ENCODE results near the gene AIFM3.

GRCh38 chr22:20926243-20926642 is 40.8 kb upstream of the AIFM3 start:
- TF ChIP-seq EZH2 (IDR thresholded peaks at IDR 0.05; ENCODE audit: borderline replicate concordance, low read length) (no peak), CTCF (conservative IDR thresholded peaks at IDR 0.05 in 1 of 2, IDR thresholded peaks at IDR 0.05 in 1 of 2; ENCODE audit: extremely low read depth in 1 of 2, insufficient read depth in 1 of 2, low read depth in 1 of 2, low read length in 2 of 2) (no peak)

Measured in mammary epithelial cell (primary cell).